H1 (cell line): ENCODE data around the gene CAPS.

Source experiments
- ATF2 ChIP-seq: IDR thresholded peaks from 2 replicates; pipeline ENCODE4 v1.6.1; 2012; ENCODE audit warnings: low read length, inconsistent platforms
- BCL11A ChIP-seq, 2 experiments: IDR thresholded peaks; one replicate each; pipeline ENCODE4 v1.6.1; 2011; ENCODE audit warnings: low read depth in 2 of 2, low read length in 2 of 2, mild to moderate bottlenecking in 2 of 2
- CTBP2 ChIP-seq: IDR thresholded peaks from 2 replicates; pipeline ENCODE4 v1.7.0; 2011; ENCODE audit warnings: borderline replicate concordance, mild to moderate bottlenecking, moderate library complexity, mixed read lengths, low read length; ENCODE audit not compliant: insufficient read depth, insufficient read length
- CTCF ChIP-seq, 3 experiments: IDR thresholded peaks; 1 replicate in 2 of 3; 2 replicates in 1 of 3; pipeline versions ENCODE4 v1.5.1 to v1.6.1; 2011; ENCODE audit warnings: low read length in 3 of 3, mild to moderate bottlenecking in 3 of 3, inconsistent platforms in 2 of 3, low read depth in 1 of 3, moderate library complexity in 1 of 3; ENCODE audit not compliant: insufficient read depth in 1 of 3; ENCODE audit errors: control extremely low read depth in 1 of 3
- EGR1 ChIP-seq: IDR thresholded peaks from 2 replicates; pipeline ENCODE4 v1.6.1; 2011; ENCODE audit warnings: low read depth, low read length, borderline replicate concordance
- MAFK ChIP-seq: IDR thresholded peaks from 2 replicates; pipeline ENCODE4 v1.6.1; 2012; ENCODE audit warnings: low read depth, mild to moderate bottlenecking, improper control_type of control experiment, low read length
- POLR2A ChIP-seq, 2 experiments: IDR thresholded peaks; 1 replicate in 1 of 2; 2 replicates in 1 of 2; pipeline ENCODE4 v1.6.1; 2011; ENCODE audit warnings: low read depth in 2 of 2, low read length in 2 of 2, mild to moderate bottlenecking in 2 of 2; ENCODE audit errors: control extremely low read depth in 1 of 2
- RAD21 ChIP-seq, 2 experiments: IDR thresholded peaks in 1 of 2; conservative IDR thresholded peaks in 1 of 2; 2 replicates each; pipeline ENCODE4 v1.6.1; 2011; ENCODE audit warnings: low read depth in 2 of 2, low read length in 2 of 2, improper control_type of control experiment in 1 of 2, inconsistent platforms in 1 of 2, mild to moderate bottlenecking in 1 of 2, moderate library complexity in 1 of 2
- RFX5 ChIP-seq: IDR thresholded peaks from 2 replicates; pipeline ENCODE4 v1.6.1; 2011; ENCODE audit warnings: low read depth, low read length, improper control_type of control experiment, borderline replicate concordance
- SP1 ChIP-seq: IDR thresholded peaks from 2 replicates; pipeline ENCODE4 v1.6.1; 2011; ENCODE audit warnings: low read depth, low read length
- SUZ12 ChIP-seq: fragments of 200-600 bp; sonication (generic); IDR thresholded peaks from 2 replicates; pipeline ENCODE4 v1.6.1; 2012; ENCODE audit warnings: mild to moderate bottlenecking, inconsistent platforms, low read length, moderate library complexity, mixed read lengths
- ZNF274 ChIP-seq: IDR thresholded peaks from 2 replicates; pipeline ENCODE4 v1.7.0; 2012; ENCODE audit warnings: low read length, borderline replicate concordance; ENCODE audit errors: extremely low read depth

- TF ChIP-seq CTCF (IDR thresholded peaks at IDR 0.05; ENCODE audit: control extremely low read depth in 1 of 3, insufficient read depth in 1 of 3, low read depth in 1 of 3, low read length in 3 of 3) (no peak), RFX5 (no peak), CTBP2 (no peak), ZNF274 (no peak), SUZ12 (no peak), EGR1 (no peak), ATF2 (no peak), POLR2A (IDR thresholded peaks at IDR 0.05; ENCODE audit: control extremely low read depth in 1 of 2, low read depth in 2 of 2, low read length in 2 of 2) (no peak), SP1 (no peak), BCL11A (IDR thresholded peaks at IDR 0.05; ENCODE audit: low read depth in 2 of 2, low read length in 2 of 2) (no peak), RAD21 (IDR thresholded peaks at IDR 0.05 in 1 of 2, conservative IDR thresholded peaks at IDR 0.05 in 1 of 2; ENCODE audit: low read depth in 2 of 2, low read length in 2 of 2) (no peak), MAFK (no peak)
Measured at GRCh38 chr19:5956323-5956722, 42.3 kb downstream of the CAPS start.
